PC-3 (cell line): ENCODE data around the gene PTGES2. TPM values are rescaled to one million over a fixed set of nuclear protein-coding genes. Genes with fewer than 3 reads are reported as not detected.

Experiments used
- ATAC-seq: fragments of 200-7000 bp; cut with Tn5 transposase; 2 replicates; pipeline ENCODE4 v1.9.1; 2020; ENCODE audit warnings: mild to moderate bottlenecking, moderate library complexity
- BruUV-seq: library from RNA; stranded (reverse); fragments of 400-500 nt; replicated peaks from 2 replicates; lab custom pipeline; 2021; lab: Mats Ljungman, UMichigan
- CTCF ChIA-PET: fragments of 300-600 bp; sonication (Branson Sonifier 250); formaldehyde crosslinking; loops from one replicate; lab custom pipeline; 2022; ENCODE audit warnings: antibody characterized with exemption; lab: Charles Lee
- POLR2A ChIA-PET: fragments of 300-600 bp; sonication (Branson Sonifier 250); formaldehyde crosslinking; loops from one replicate; lab custom pipeline; 2022; ENCODE audit warnings: antibody characterized with exemption; ENCODE audit not compliant: unreplicated experiment; lab: Charles Lee
- DNase-seq: peaks from one replicate; pipeline ENCODE4 v3.0.0-alpha.2; 2015
- H2AFZ ChIP-seq: fragments of 300-600 bp; sonication (generic); 2 replicates; pipeline ENCODE4 v1.6.0; 2016; ENCODE audit warnings: antibody characterized with exemption, low read length
- H3F3A ChIP-seq: fragments of 300-600 bp; sonication (generic); one replicate; pipeline ENCODE4 v1.6.0; 2017; ENCODE audit warnings: antibody characterized with exemption, low read length, control low read depth, mild to moderate bottlenecking; ENCODE audit not compliant: unreplicated experiment
- H3K27ac ChIP-seq: fragments of 300-600 bp; sonication (generic); 2 replicates; pipeline ENCODE4 v1.5.1; 2016; ENCODE audit warnings: mild to moderate bottlenecking, low read length
- H3K27me3 ChIP-seq: fragments of 300-600 bp; sonication (generic); 2 replicates; pipeline ENCODE4 v1.6.1; 2016; ENCODE audit warnings: low read length, mixed read lengths
- H3K36me3 ChIP-seq: fragments of 300-600 bp; sonication (generic); 2 replicates; pipeline ENCODE4 v1.6.1; 2016; ENCODE audit warnings: low read depth, mixed run types, low read length, mixed read lengths
- H3K4me1 ChIP-seq: fragments of 300-600 bp; sonication (generic); 2 replicates; pipeline ENCODE4 v1.5.1; 2016; ENCODE audit warnings: low read length; ENCODE audit not compliant: insufficient read depth
- H3K4me2 ChIP-seq: fragments of 300-600 bp; sonication (generic); 2 replicates; pipeline ENCODE4 v1.6.0; 2016; ENCODE audit warnings: low read length
- H3K4me3 ChIP-seq: fragments of 300-600 bp; sonication (generic); 2 replicates; pipeline ENCODE4 v1.5.1; 2016; ENCODE audit warnings: mild to moderate bottlenecking, low read length, mixed read lengths
- H3K79me2 ChIP-seq: fragments of 300-600 bp; sonication (generic); 2 replicates; pipeline ENCODE4 v1.6.1; 2017; ENCODE audit warnings: low read length, mixed read lengths
- H3K9ac ChIP-seq: fragments of 300-600 bp; sonication (generic); 2 replicates; pipeline ENCODE4 v1.6.0; 2016; ENCODE audit warnings: mild to moderate bottlenecking, low read length
- H3K9me2 ChIP-seq: fragments of 300-600 bp; sonication (generic); replicated peaks from 2 replicates; pipeline ENCODE4 v1.6.1; 2016; ENCODE audit warnings: mixed run types, low read length, mixed read lengths
- H3K9me3 ChIP-seq: fragments of 300-600 bp; sonication (generic); 2 replicates; pipeline ENCODE4 v1.6.1; 2016; ENCODE audit warnings: low read length, mixed read lengths
- H4K20me1 ChIP-seq: fragments of 300-600 bp; sonication (generic); 2 replicates; pipeline ENCODE4 v1.6.1; 2016; ENCODE audit warnings: low read length, mixed read lengths
- CTCF ChIP-seq: fragments of 300-600 bp; sonication (generic); conservative IDR thresholded peaks from 2 replicates; pipeline ENCODE4 v1.5.1; 2017; ENCODE audit warnings: antibody characterized with exemption, low read depth, mild to moderate bottlenecking, low read length
- EZH2 ChIP-seq: fragments of 300-600 bp; sonication (generic); IDR thresholded peaks from one replicate; pipeline ENCODE4 v1.6.1; 2017; ENCODE audit warnings: antibody characterized with exemption, mild to moderate bottlenecking, low read length; ENCODE audit not compliant: unreplicated experiment
- EZH2phosphoT487 ChIP-seq: fragments of 300-600 bp; sonication (generic); IDR thresholded peaks from 2 replicates; pipeline ENCODE4 v1.6.1; 2018; ENCODE audit warnings: mild to moderate bottlenecking, antibody characterized with exemption, low read length, borderline replicate concordance
- intact Hi-C: fragments of 100-400 bp; cut with micrococcal nuclease; formaldehyde crosslinking; loops from 2 replicates; pipeline ENCODE4 v1.9.0; 2023
- total RNA-seq: library from RNA; depleted of rRNA; stranded (reverse); fragments of >200 nt; gene quantifications from 2 replicates; pipeline ENCODE4 v1.2.3, GENCODE V29; 2014

PTGES2 gene
- total RNA-seq, 1 experiment from 2014 or later: 258 TPM

- Histone ChIP-seq H3K9me2 (no peaks in the 10 kb centered on the region), H3F3A (no peaks in the 10 kb centered on the region), H3K79me2 (peaks cover 26% of the 10 kb centered on the region), H3K4me3 (no peak overlapping the region), H3K4me1 (peaks cover 11% of the 10 kb centered on the region), H3K36me3 (peaks cover 11% of the 10 kb centered on the region), H3K9me3 (no peaks in the 10 kb centered on the region), H3K27me3 (no peaks in the 10 kb centered on the region), H3K27ac (no peak overlapping the region), H3K4me2 (no peak overlapping the region), H4K20me1 (no peaks in the 10 kb centered on the region), H3K9ac (no peak overlapping the region), H2AFZ (no peak overlapping the region)
- ChIA-PET POLR2A (no interaction called here), CTCF (no interaction called here)
- TF ChIP-seq CTCF (no peak), EZH2 (no peak), EZH2phosphoT487 (no peak)
- ATAC-seq (no peak), DNase-seq (no peak)
- no TSS peak for BruUV-seq
- intact Hi-C loops: no loop called here
Observed at GRCh38 chr9:128121924-128122808, 5.4 kb downstream of the PTGES2 start.

- no peak for DNase-seq
Observed at GRCh38 chr9:128121466-128121810, 6.1 kb downstream of the PTGES2 start.

More at GRCh38 chr9:128121466-128121810, 6.1 kb downstream of the PTGES2 start:
- Histone ChIP-seq H3K9me3 (no peaks in the 10 kb centered on the region), H3K36me3 (peaks cover 11% of the 10 kb centered on the region), H3F3A (no peaks in the 10 kb centered on the region), H2AFZ (no peak overlapping the region), H3K79me2 (peaks cover 19% of the 10 kb centered on the region), H3K9ac (no peak overlapping the region), H3K27me3 (no peaks in the 10 kb centered on the region), H3K4me2 (no peak overlapping the region), H3K4me1 (peaks cover 11% of the 10 kb centered on the region), H3K9me2 (no peaks in the 10 kb centered on the region), H3K4me3 (no peak overlapping the region), H3K27ac (no peak overlapping the region), H4K20me1 (no peaks in the 10 kb centered on the region)
- BruUV-seq: no TSS peak
- ATAC-seq: no peak
- intact Hi-C loops: no loop called here
- CTCF ChIA-PET: no interaction called here
- TF ChIP-seq CTCF (no peak), EZH2 (no peak), EZH2phosphoT487 (no peak)
- POLR2A ChIA-PET: no interaction called here
